Osteocyte (in vitro differentiated cells): Measurements from ENCODE around the gene SLC1A4. TPM values are rescaled to one million over a fixed set of nuclear protein-coding genes. Genes with fewer than 3 reads are reported as not detected.

ENCODE experiments used
- DNase-seq: peaks from one replicate; pipeline ENCODE4 v3.0.0; 2021; ENCODE audit warnings: mixed read lengths; ENCODE audit not compliant: unreplicated experiment; ENCODE audit errors: extremely low spot score
- H3K27ac Mint-ChIP-seq: one replicate; pipeline ENCODE4 v1.8.0; 2021; ENCODE audit warnings: mild to moderate bottlenecking, mixed read lengths; ENCODE audit not compliant: unreplicated experiment
- H3K27me3 Mint-ChIP-seq: one replicate; pipeline ENCODE4 v1.8.0; 2021; ENCODE audit warnings: mixed read lengths; ENCODE audit not compliant: unreplicated experiment
- H3K36me3 Mint-ChIP-seq: one replicate; pipeline ENCODE4 v1.8.0; 2021; ENCODE audit warnings: mixed read lengths; ENCODE audit not compliant: unreplicated experiment
- H3K4me1 Mint-ChIP-seq: one replicate; pipeline ENCODE4 v1.8.0; 2021; ENCODE audit warnings: mixed read lengths; ENCODE audit not compliant: unreplicated experiment
- H3K4me3 Mint-ChIP-seq: one replicate; pipeline ENCODE4 v1.8.0; 2021; ENCODE audit warnings: mild to moderate bottlenecking, moderate library complexity, mixed read lengths; ENCODE audit not compliant: unreplicated experiment
- H3K9me3 Mint-ChIP-seq: one replicate; pipeline ENCODE4 v1.8.0; 2021; ENCODE audit warnings: mixed read lengths; ENCODE audit not compliant: unreplicated experiment
- CTCF ChIP-seq: fragments of 200-600 bp; sonication (generic); IDR thresholded peaks from 2 replicates; pipeline ENCODE4 v1.5.0; 2021; ENCODE audit warnings: antibody characterized with exemption, mild to moderate bottlenecking, moderate library complexity
- long read RNA-seq: library from polyadenylated mRNA; unstranded; transcript quantifications from one replicate; pipeline ENCODE4 v2.0.0, GENCODE V29; 2021
- total RNA-seq: library from RNA; stranded (reverse); gene quantifications from 2 replicates; pipeline ENCODE4 v1.2.1, GENCODE V29; 2021

SLC1A4 gene
- total RNA-seq, result 78.7 and 81.8 TPM in 2 replicates
- long read RNA-seq, full-length matches to known transcripts, result 89 of 240 reads
- long read RNA-seq, partial matches to known transcripts, result 112 of 240 reads
- long read RNA-seq, other reads (novel, unspliced or antisense), result 39 of 240 reads

- H3K4me1 Mint-ChIP-seq, result peaks cover 64% of the 10 kb centered on the region
- no peaks in the 10 kb centered on the region for H3K27me3 Mint-ChIP-seq
- DNase-seq, result peak; percentile 84
- peaks cover 4% of the 10 kb centered on the region for H3K36me3 Mint-ChIP-seq
- peak within 1 kb of the TSS; percentile 92 for H3K4me3 Mint-ChIP-seq
- no peaks in the 10 kb centered on the region for H3K9me3 Mint-ChIP-seq
- TF ChIP-seq CTCF, result no peak
- H3K27ac Mint-ChIP-seq, result peak within 1 kb of the TSS; percentile 98
Observed at GRCh38 chr2:64989126-64989981, at the start of gene SLC1A4. SLC1A4 (plus strand) TSS chr2:64989399; CDS start chr2:64989644, 245 bp downstream.

DNA sequence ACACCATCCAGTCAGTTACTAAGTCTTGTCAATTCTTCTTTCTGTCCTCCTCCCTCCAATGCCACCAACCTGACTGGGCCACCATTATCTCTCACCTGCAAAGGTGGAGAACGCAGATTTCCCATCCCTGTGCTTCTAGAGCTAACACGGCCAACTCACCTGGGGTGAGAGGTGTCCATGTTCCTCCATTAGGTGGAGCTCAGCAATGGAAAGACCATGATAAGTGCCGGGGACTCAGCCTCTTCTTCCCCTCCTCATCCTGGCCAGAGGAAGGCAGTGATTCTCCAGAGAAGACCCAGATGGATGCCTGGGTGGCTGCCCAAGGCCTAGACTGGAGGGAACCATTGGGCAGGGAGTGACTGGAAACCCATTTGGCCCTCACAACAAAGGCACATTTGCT lies 48.1 kb upstream of the SLC1A4 start:
- Mint-ChIP-seq H3K27ac (no peak overlapping the region), H3K4me1 (peaks cover 7% of the 10 kb centered on the region), H3K36me3 (no peaks in the 10 kb centered on the region), H3K9me3 (no peaks in the 10 kb centered on the region), H3K4me3 (no peak overlapping the region), H3K27me3 (peaks cover 5% of the 10 kb centered on the region)
- DNase-seq, result no peak
- no peak for TF ChIP-seq CTCF

GRCh38 chr2:64941801-64942200 lies 47.4 kb upstream of the SLC1A4 start:
- H3K27me3 Mint-ChIP-seq, result peaks cover 5% of the 10 kb centered on the region
- TF ChIP-seq CTCF, result no peak
- H3K4me1 Mint-ChIP-seq, result peaks cover 13% of the 10 kb centered on the region
- no peaks in the 10 kb centered on the region for H3K36me3 Mint-ChIP-seq
- H3K9me3 Mint-ChIP-seq, result no peaks in the 10 kb centered on the region
- H3K4me3 Mint-ChIP-seq, result no peak overlapping the region
- no peak for DNase-seq
- no peak overlapping the region for H3K27ac Mint-ChIP-seq

GRCh38 chr2:64942693-64943092 lies 46.5 kb upstream of the SLC1A4 start:
- TF ChIP-seq CTCF, result no peak
- H3K27ac Mint-ChIP-seq, result no peak overlapping the region

DNA sequence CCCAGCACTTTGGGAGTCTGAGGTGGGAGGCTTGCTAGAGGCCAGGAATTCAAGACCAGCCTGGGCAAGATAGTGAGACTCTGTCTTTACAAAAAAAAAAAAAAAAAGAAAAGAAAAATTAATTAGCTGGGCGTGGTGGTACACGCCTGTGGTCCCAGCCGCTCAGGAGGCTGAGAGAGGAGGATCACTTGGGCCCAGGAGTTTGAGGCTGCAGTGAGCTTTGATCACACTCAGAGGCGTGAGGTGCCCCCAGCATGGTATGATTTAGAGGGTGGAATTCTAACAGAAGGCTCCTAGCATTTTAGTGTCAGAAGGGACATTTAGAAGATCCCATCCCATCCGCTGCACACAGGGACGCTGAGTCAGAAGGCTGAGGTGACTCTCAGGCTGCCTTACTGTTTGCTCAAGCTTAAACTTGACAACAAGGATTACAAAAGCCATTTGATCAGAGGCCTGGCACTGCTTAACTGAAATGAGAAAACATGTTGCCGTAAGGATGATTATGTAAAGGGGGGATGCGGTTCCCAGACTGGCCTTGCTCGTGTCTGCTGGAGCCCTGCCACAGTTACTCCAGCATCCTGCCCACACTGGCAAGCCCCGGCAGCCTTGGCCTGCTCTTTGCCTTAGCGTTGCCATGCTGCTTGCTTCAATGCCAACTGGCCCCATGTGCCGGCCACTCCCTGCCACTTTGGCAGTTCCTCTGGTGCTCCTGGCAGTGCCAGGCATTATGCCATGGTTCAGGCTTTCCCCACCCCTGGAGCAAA lies 45.6 kb upstream of the SLC1A4 start:
- DNase-seq, result no peak
- no peaks in the 10 kb centered on the region for H3K36me3 Mint-ChIP-seq
- H3K4me3 Mint-ChIP-seq, result no peak overlapping the region
- H3K27ac Mint-ChIP-seq, result no peak overlapping the region
- TF ChIP-seq CTCF, result no peak
- peaks cover 14% of the 10 kb centered on the region for H3K4me1 Mint-ChIP-seq
- H3K9me3 Mint-ChIP-seq, result no peaks in the 10 kb centered on the region
- peaks cover 4% of the 10 kb centered on the region for H3K27me3 Mint-ChIP-seq

More at GRCh38 chr2:64942693-64943092, 46.5 kb upstream of the SLC1A4 start:
- H3K36me3 Mint-ChIP-seq, result no peaks in the 10 kb centered on the region
- H3K4me3 Mint-ChIP-seq, result no peak overlapping the region
- H3K9me3 Mint-ChIP-seq, result no peaks in the 10 kb centered on the region
- peaks cover 5% of the 10 kb centered on the region for H3K27me3 Mint-ChIP-seq
- H3K4me1 Mint-ChIP-seq, result peaks cover 14% of the 10 kb centered on the region
- no peak for DNase-seq
